Stimulated activated CD4-positive, alpha-beta T cell treated with anti-CD3 and anti-CD28 coated beads, Interleukin-12 subunit alpha, Interleukin-12 subunit beta, amount 100 ng/mL, for 24 hours (primary cell): ENCODE measurements around the gene ASIP.
A peak's percentile ranks its signal among the peaks of the same experiment; 100 is the strongest.
"Not testable (repeated sequence)": the region's sequence is repeated elsewhere in the genome, so short reads cannot be mapped to it uniquely, and the experiment has no call there.

Source experiments
- DNase-seq, 2 experiments: peaks; one replicate each; pipeline ENCODE4 v3.0.0-alpha.2; 2020; ENCODE audit warnings: low read depth in 2 of 2

ASIP gene

DNA sequence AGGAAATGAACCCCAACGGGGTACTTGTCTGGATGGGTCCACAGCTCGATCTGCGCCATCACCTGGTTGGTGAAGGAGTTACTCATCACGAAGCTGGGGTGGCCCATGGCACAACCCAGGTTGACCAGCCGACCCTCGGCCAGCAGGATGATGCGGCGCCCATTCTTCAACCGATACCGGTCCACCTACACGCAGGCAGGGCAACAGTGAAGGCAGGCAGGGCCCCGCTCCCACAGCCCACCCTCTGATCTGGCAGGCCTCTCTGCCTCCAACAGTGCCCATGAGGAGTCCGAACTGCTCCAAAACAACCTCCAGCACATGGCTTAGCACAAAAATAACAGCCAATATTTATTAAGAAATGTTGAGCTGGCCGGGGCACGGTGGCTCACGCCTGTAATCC, 44.2 kb downstream of the ASIP start:
- DNase-seq: no peak

GRCh38 chr20:34287500-34287899, 46.3 kb downstream of the ASIP start:
- DNase-seq: not testable (repeated sequence)

- DNase-seq: no peak
These were observed 49.2 kb downstream of the ASIP start for GRCh38 chr20:34290471-34290870.

DNA sequence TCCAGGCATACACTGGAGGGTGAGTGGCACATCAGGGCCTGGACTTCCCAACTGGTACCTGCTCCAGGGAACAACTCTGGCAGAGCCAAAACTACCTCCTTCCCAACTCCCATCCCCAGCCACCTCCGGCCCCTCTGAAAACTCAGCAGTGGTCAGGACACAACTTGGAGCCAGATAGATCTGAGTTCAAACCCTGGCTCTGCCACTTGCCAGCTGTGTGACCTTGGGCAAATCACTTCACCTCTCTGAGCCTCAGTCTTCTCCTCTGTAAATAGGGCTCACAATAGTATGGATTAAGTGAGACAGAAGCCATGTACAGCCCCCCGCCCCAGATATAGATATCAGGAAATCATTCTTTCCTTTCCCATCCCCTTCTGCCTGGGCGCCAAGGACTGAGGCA, 51.3 kb downstream of the ASIP start:
- DNase-seq: no peak

DNA sequence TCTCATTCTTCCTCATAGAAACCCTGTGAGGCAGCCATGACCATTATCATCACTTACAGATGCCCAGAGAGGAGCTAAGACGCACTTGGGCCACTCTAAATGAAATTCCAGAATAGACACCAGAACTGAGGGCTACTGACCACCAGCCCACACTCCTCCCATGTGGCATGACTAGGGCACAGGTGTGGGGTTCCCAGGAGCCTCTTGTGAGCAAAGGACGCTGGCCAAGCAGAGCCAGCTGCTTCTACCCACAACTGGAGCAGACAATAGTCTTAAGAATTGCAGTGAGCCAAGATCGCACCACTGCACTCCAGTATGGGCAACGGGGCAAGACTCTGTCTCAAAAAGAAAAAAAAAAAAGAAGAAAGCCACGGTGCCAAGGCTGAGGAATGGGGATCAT, 51.9 kb downstream of the ASIP start:
- no peak for DNase-seq

GRCh38 chr20:34293589-34293988, 52.4 kb downstream of the ASIP start:
- no peak for DNase-seq

- no peak for DNase-seq
These were observed 53.3 kb downstream of the ASIP start for GRCh38 chr20:34294563-34294962.

DNA sequence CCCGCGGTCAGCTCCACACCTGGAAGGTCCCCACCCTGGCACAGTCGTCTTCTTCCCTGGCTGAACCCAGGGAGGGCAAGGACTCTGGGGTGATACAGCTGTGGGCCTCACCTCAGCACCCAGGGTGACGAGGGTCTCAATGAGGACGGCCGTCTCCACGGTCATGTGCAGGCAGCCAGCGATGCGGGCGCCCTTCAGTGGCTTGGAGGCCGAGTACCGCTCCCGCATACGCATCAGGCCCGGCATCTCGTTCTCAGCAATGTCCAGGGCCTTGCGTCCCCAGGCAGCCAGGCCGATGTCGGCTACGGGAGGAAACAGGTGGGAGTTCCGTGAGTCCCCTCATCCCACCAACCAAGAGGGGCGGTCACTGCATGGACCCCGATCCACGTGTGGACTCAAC, 54.1 kb downstream of the ASIP start:
- DNase-seq: no peak

GRCh38 chr20:34296468-34296867, 55.2 kb downstream of the ASIP start:
- no peak for DNase-seq

DNA sequence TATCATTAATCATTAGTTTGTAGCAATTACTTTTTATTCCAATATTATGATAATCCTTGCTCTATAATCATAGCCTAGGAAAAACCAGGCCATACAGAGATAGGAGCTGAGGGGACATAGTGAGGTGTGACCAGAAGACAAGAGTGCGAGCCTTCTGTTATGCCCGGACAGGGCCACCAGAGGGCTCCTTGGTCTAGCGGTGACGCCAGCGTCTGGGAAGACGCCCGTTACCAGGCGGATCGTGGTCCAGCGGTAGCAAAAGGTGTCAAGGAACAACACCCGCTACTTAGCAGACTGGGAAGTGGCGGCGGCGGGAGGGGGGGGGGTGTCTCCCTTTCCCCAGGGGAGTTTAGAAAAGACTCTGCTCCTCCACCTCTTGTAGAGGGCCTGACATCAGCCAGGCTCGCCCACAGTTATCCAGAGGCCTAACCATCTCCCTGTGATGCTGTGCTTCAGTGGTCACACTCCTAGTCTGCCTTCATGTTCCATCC, 57.1 kb downstream of the ASIP start:
- DNase-seq: not testable (repeated sequence)

DNA sequence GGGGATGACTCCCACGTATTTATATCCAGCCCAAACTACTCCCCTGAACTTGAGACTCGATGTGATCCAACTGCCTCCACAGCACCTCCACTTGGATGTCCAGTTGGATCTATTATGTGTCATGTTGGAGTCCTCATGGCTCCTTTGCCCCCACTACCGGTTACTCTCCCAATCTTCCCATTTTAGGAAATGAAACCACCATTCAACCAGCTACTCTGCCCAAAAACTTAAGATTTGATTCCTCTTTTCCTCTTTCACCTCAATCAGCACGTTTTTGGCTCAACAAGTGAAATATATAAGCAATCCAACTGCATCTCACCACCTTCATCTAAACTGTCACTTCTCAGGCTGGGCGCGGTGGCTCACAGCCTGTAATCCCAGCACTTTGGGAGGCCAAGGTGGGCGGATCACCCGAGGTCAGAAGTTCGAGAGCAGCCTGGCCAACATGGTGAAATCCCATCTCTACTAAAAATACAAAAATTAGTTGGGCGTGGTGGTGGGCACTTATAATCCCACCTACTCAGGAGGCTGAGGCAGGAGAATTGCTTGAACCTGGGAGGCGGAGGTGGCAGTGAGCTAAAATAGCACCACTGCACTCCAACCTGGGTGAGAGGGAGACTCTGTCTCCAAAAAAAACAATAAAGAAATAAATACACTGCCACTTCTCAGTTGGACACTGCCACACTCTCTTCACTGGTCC, 58.5 kb downstream of the ASIP start:
- DNase-seq: no peak

DNA sequence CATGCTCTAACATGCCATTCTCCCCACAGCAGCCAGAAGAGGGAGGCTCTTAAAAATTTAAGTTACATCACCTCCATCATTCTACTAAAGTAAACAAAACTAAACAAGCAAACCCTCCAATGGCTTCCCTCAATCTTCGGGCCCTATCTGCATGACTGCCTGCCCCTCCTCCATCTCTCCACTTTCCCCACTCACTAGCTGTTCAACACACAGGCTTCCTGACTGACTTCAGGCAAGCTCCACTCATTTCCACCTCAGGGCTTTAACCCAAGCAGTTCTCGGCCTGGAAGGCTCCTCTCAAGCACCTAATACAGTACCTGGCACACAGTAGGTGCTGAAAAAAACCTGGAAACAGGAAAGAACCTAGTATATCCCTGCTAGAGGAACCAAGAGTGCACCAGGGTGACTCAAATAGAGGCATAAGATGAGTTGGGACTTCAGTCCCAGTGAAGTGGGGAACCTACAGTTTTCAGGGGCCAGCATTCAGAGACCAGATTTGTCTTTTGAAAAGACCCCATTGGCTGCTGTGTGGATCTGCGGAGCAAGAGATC, 59.1 kb downstream of the ASIP start:
- DNase-seq: no peak

DNA sequence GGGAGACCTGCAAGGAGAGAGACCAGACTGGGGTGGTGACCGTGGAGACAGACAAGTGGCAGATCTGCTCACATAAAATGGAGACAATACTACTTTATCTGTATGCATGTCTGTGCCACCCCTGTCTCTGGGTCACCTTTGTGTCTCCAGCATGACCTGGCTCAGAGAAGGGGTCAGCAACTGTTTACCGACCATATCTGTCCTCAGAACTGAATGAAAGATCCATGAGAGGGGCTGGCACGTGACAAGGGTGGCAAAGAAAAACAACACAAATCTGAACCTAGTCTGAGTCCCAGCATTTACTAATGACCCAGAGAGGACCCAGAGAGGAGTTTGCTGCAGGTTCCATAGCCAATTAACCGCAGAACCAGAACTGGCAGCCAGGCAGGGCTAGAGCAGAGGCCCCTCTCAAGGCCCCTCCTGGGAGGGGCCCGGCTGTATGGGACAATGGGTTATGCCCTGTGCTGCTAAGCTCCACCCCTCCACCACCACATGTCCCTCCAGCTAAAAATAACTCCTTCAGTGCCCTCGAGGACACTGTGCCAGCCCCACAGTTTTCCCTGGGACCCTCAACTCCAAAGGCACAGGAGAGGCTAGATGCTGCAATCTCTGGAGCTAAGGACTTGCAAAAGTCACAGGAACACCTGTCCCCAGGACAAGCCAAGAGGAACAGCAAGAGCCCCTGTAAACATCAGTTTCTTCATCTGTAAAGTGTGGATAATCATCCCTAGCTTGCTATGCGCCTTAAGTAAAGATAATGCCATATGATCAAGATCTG, 59.8 kb downstream of the ASIP start:
- no peak for DNase-seq

- DNase-seq: no peak
These were observed 60.5 kb downstream of the ASIP start for GRCh38 chr20:34301587-34302311.

DNA sequence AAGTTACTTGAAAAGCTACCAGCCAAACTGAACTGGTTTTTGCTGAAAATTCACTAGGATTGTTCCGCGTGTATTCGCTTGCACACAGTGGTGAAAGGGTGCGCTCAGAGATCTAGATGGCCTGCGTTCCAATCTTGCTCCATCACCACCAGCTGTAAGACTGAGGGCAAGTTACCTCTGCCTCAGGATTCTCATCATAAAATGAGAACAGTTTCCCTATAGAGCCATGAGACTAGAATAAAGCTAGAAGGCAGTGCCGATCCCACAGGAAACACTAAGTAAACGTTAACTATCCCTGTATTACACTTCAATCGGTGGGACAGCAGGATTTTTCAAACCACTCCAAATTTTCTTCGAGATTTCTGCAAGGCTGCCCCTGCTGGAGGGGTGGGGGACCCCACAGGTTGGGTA, 61.1 kb downstream of the ASIP start:
- DNase-seq: no peak

GRCh38 chr20:34302723-34303533, 61.7 kb downstream of the ASIP start, which contains the start of gene AHCY:
Gene AHCY (minus strand): TSS chr20:34303355. CDS start chr20:34303270, 85 bp downstream.
- peak; percentile 88 to 97 for DNase-seq

DNA sequence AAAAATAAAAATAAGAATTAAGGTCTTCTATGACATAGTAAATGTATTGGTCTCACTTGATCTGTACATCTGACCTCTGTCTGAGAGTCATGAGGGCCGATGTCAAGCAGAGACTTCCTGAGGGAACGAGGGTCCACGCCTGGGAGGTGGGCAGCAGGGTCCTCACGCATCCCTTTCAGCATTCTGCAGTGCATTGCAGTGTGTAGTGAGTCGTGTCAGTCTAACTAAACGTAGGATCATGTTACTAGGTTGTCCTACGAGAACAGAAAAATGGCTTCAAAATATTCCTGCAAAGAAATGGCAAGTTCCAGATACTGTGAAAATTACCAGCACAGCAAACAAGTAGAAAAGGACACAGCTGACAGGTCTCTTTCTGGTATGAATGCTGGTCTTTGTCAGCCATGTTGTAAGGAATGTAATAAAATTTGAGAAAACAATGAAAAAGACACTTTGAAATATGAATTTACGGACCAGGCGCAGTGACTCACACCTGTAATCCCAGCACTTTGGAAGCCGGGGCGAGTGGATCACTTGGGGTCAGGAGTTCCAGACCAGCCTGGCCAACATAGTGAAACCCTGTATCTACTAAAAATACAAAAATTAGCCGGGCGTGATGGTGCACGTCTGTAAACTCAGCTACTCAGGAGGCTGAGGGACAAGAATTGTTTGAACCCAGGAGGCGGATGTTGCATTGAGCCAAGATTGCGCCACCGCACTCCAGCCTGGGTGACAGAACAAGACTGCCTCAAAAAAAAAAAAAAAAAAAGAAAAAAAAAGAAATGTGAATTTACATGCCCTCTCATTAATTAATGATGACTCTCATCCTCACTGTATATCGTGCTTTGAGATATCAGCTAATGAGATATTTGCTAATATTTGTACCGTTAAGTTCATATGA, 64.4 kb downstream of the ASIP start:
- no peak for DNase-seq

DNA sequence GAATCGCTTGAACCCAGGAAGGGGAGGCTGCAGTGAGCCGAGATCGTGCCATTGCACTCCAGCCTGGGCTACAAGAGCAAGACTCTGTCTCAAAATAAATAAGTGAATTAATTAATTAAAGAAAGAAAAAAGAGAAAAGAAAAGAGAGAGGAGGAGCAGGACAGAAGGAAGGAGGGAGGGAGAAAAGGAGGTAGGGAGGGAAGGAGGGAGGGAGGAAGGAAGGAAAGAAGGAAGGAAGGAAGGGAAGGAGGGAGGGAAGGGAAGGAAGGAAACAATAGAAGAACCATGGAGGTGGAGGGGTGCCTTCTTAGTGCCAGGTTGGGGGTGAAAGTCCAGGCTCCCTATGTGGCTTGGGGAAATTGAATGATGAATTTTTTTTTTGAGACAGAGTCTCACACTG, 68.5 kb downstream of the ASIP start:
- no peak for DNase-seq

- DNase-seq: no peak
These were observed 69.4 kb downstream of the ASIP start for GRCh38 chr20:34310481-34311117.
